Neuronal stem cell (in vitro differentiated cells): ENCODE results near the gene NNMT.

ENCODE experiments used
- DNase-seq: peaks from one replicate; pipeline ENCODE4 v3.0.0-alpha.2; 2013; ENCODE audit warnings: low spot score
- H2AFZ ChIP-seq: one replicate; pipeline ENCODE4 v1.6.1; 2013; ENCODE audit warnings: mild to moderate bottlenecking, low read length, inconsistent platforms
- H2AK5ac ChIP-seq: 2 replicates; pipeline ENCODE4 v1.6.1; 2013; ENCODE audit warnings: low read depth, mild to moderate bottlenecking, inconsistent platforms, low read length, moderate library complexity, mixed read lengths
- H2BK120ac ChIP-seq: 2 replicates; pipeline ENCODE4 v1.6.1; 2013; ENCODE audit warnings: low read depth, mild to moderate bottlenecking, inconsistent platforms, low read length, moderate library complexity, mixed read lengths
- H2BK12ac ChIP-seq: one replicate; pipeline ENCODE4 v1.6.1; 2013; ENCODE audit warnings: low read length, inconsistent platforms
- H2BK15ac ChIP-seq: 2 replicates; pipeline ENCODE4 v1.6.1; 2013; ENCODE audit warnings: mild to moderate bottlenecking, low read length, inconsistent platforms, mixed read lengths
- H2BK5ac ChIP-seq: one replicate; pipeline ENCODE4 v1.6.1; 2013; ENCODE audit warnings: inconsistent platforms, mild to moderate bottlenecking, low read length, moderate library complexity
- H3K14ac ChIP-seq: one replicate; pipeline ENCODE4 v1.6.1; 2013; ENCODE audit warnings: low read length, inconsistent platforms
- H3K18ac ChIP-seq: 2 replicates; pipeline ENCODE4 v1.6.1; 2013; ENCODE audit warnings: low read length, inconsistent platforms
- H3K23ac ChIP-seq: 2 replicates; pipeline ENCODE4 v1.6.1; 2013; ENCODE audit warnings: low read depth, mild to moderate bottlenecking, mixed read lengths, low read length, inconsistent platforms; ENCODE audit not compliant: poor library complexity
- H3K27ac ChIP-seq: replicated peaks from 3 replicates; pipeline ENCODE4 v1.5.1; 2013; ENCODE audit warnings: low read length, inconsistent platforms
- H3K27me3 ChIP-seq, 3 experiments: 2 replicates each; pipeline ENCODE4 v1.6.1; 2013; ENCODE audit warnings: low read length in 3 of 3, mild to moderate bottlenecking in 2 of 3, inconsistent platforms in 1 of 3, low read depth in 1 of 3, mixed read lengths in 1 of 3, moderate library complexity in 1 of 3; ENCODE audit not compliant: control insufficient read depth in 3 of 3, insufficient read depth in 3 of 3
- H3K36me3 ChIP-seq, 2 donors: replicated peaks in 1 of 2; 2 replicates each; pipeline ENCODE4 v1.6.1; 2013; ENCODE audit warnings: low read length in 2 of 2; ENCODE audit not compliant: control insufficient read depth in 2 of 2, insufficient read depth in 2 of 2
- H3K4ac ChIP-seq: 2 replicates; pipeline ENCODE4 v1.6.1; 2013; ENCODE audit warnings: inconsistent platforms, mild to moderate bottlenecking, low read length, moderate library complexity
- H3K4me1 ChIP-seq, 2 donors: 1 replicate in 1 of 2; 2 replicates in 1 of 2; pipeline ENCODE4 v1.6.1; 2013; ENCODE audit warnings: low read length in 2 of 2, low read depth in 1 of 2; ENCODE audit not compliant: control insufficient read depth in 2 of 2, insufficient read depth in 1 of 2
- H3K4me2 ChIP-seq: one replicate; pipeline ENCODE4 v1.6.1; 2013; ENCODE audit warnings: mild to moderate bottlenecking, low read length, inconsistent platforms; ENCODE audit not compliant: insufficient read depth, poor library complexity, severe bottlenecking
- H3K4me3 ChIP-seq, 2 donors: 2 replicates each; pipeline ENCODE4 v1.5.1; 2013; ENCODE audit warnings: low read length in 2 of 2, mild to moderate bottlenecking in 2 of 2, inconsistent platforms in 1 of 2, moderate library complexity in 1 of 2
- H3K79me1 ChIP-seq: one replicate; pipeline ENCODE4 v1.6.1; 2013; ENCODE audit warnings: low read depth, mild to moderate bottlenecking, inconsistent platforms, low read length, moderate library complexity
- H3K9ac ChIP-seq: one replicate; pipeline ENCODE4 v1.6.1; 2013; ENCODE audit warnings: mild to moderate bottlenecking, low read depth, low read length, inconsistent platforms; ENCODE audit not compliant: poor library complexity
- H3K9me3 ChIP-seq, 2 donors: replicated peaks in 1 of 2; 2 replicates each; pipeline versions ENCODE3 to v1.6.1; 2013; ENCODE audit warnings: low read length in 2 of 2, mild to moderate bottlenecking in 2 of 2, inconsistent platforms in 1 of 2, low read depth in 1 of 2, mixed read lengths in 1 of 2, moderate library complexity in 1 of 2; ENCODE audit not compliant: control insufficient read depth in 2 of 2, insufficient read depth in 1 of 2
- H4K8ac ChIP-seq: one replicate; pipeline ENCODE4 v1.6.1; 2013; ENCODE audit warnings: low read depth, mild to moderate bottlenecking, inconsistent platforms, low read length, moderate library complexity
- H4K91ac ChIP-seq: one replicate; pipeline ENCODE4 v1.6.1; 2013; ENCODE audit warnings: low read length, low read depth, mild to moderate bottlenecking, inconsistent platforms; ENCODE audit not compliant: poor library complexity
- WGBS, 2 donors: extraction: QIAGEN DNeasy Blood & Tissue Kit; methylation state at CpG; one replicate each; pipeline ENCODE4 v1.1.7; 2013; ENCODE audit warnings: missing lambda C conversion rate in 2 of 2, mixed read lengths in 1 of 2; ENCODE audit not compliant: insufficient read length in 2 of 2, insufficient replicate concordance in 1 of 2; ENCODE audit errors: extremely low coverage in 2 of 2; 5-methylcytosine and 5-hydroxymethylcytosine counted together

Gene NNMT

DNA sequence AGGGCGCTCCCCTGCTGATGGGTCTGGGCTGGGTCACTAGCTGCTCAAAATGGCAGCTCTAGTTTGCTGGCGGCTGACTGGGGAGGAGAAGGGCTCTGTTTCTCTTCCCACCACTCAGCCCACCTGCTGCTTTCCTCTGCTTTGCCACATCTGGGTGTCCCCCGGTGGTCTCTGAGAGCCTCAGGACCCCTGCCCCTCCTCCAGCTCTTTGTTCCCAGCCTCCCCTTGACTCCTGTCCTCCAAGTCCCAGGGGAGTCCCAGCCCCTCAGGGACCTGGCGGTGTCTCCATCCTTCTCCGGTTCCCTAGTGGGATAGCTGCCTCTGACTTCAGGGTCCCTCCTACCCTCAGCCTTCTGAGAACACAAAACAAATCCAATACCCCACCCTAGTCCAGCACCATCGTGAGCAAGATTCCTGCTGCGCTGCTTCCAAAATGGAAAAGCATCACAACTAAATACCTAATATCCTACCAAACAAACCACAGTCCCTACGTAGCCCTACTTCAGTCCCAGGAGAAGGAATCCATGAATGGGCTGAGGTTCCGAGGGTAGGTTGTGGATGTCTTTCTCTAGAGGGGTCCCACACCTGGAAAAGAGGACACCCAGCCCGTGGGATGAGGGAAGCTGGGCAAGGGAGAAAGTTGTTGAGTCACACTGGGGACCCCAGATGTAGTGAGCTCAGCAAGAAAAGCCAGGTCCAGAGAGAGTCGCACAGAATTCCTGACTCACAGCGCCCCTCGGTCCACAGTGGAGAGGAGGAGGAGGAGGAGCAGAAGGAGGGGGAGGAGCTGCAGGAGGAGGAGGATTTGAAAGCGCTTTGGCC lies 45.0 kb upstream of the NNMT start:
- no peak overlapping the region for H2AFZ ChIP-seq
- H3K14ac ChIP-seq: no peak overlapping the region
- DNase-seq: no peak
- no peak overlapping the region for H2BK120ac ChIP-seq
- H4K8ac ChIP-seq: no peak overlapping the region
- H3K23ac ChIP-seq: no peak overlapping the region
- H3K36me3 ChIP-seq: peaks cover 12 to 58% of the 10 kb centered on the region in 2 donors
- H3K9ac ChIP-seq: no peak overlapping the region
- H3K27ac ChIP-seq: peak overlapping the region; percentile 8
- H3K4me3 ChIP-seq: no peak overlapping the region
- H3K4me2 ChIP-seq: no peak overlapping the region
- peak overlapping the region; percentile 62 for H3K18ac ChIP-seq
- H2AK5ac ChIP-seq: peak overlapping the region; percentile 20
- no peak overlapping the region for H3K4ac ChIP-seq
- no peak overlapping the region for H2BK15ac ChIP-seq
- H3K9me3 ChIP-seq: no peaks in the 10 kb centered on the region
- no CpG with 5 or more reads among the region's 14 CpGs for WGBS, 2 donors
- H3K4me1 ChIP-seq: peaks cover 25 to 31% of the 10 kb centered on the region in 2 donors
- no peak overlapping the region for H4K91ac ChIP-seq
- no peaks in the 10 kb centered on the region for H3K79me1 ChIP-seq
- H2BK12ac ChIP-seq: no peak overlapping the region
- no peaks in the 10 kb centered on the region for H3K27me3 ChIP-seq
- H2BK5ac ChIP-seq: no peak overlapping the region

DNA sequence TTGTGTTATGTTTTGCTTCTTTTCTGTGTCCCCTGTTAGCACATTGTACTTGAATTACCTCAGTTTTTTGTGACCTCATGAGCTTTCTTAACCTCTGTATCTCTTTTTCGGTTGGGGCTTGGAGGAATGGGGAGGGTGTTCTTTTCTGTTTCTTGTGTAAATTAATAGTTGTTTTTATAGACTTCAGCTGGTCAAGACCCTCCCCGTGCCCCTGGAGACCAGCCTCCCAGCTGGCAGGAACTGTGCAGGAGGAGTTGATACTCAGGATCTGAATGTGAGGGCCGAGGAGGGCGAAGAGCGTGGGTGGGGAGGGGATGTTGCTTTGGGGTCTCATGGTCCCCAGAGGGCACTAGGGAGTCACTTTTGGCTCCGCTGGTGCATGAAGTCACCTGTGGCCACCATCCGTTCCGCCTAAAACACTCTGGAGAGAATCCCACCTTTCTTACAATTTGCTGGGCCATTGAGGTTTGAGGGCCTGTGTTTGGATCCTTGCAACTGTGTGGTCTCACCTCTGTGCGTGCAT lies 44.3 kb upstream of the NNMT start:
- H2BK5ac ChIP-seq: no peak overlapping the region
- no peaks in the 10 kb centered on the region for H3K27me3 ChIP-seq
- no peak for DNase-seq
- H2BK12ac ChIP-seq: no peak overlapping the region
- no peak overlapping the region for H3K9ac ChIP-seq
- H2BK15ac ChIP-seq: no peak overlapping the region
- H3K4ac ChIP-seq: no peak overlapping the region
- no peak overlapping the region for H3K23ac ChIP-seq
- H2BK120ac ChIP-seq: no peak overlapping the region
- no peaks in the 10 kb centered on the region for H3K9me3 ChIP-seq
- H3K4me2 ChIP-seq: no peak overlapping the region
- H3K27ac ChIP-seq: peak overlapping the region; percentile 25
- H4K91ac ChIP-seq: no peak overlapping the region
- H2AFZ ChIP-seq: no peak overlapping the region
- no peak overlapping the region for H4K8ac ChIP-seq
- no peak overlapping the region for H3K14ac ChIP-seq
- no peak overlapping the region for H3K18ac ChIP-seq
- WGBS, 2 donors: no CpG with 5 or more reads among the region's 9 CpGs
- peaks cover 12 to 51% of the 10 kb centered on the region in 2 donors for H3K36me3 ChIP-seq
- no peak overlapping the region for H3K4me3 ChIP-seq
- H3K79me1 ChIP-seq: no peaks in the 10 kb centered on the region
- H3K4me1 ChIP-seq: peaks cover 32 to 37% of the 10 kb centered on the region in 2 donors
- no peak overlapping the region for H2AK5ac ChIP-seq

DNA sequence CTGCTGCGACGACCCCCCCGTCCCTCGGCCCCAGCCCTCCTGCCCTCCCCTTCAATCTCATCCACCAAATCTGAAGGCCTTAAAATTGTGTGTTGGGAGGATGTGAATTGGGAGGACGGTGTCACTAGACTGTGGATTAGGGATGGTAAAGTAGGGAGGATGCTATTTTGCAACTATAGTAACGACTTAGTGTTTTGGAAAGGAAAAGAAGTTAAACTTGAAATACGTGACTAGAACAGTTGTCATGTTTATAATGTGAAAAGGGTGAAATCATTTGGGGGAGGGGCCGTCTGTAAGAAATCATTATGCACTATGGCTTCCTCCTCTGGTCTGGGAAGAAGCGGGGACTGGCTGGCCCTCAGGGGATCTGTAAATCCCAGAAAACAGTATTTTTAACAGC lies 43.4 kb upstream of the NNMT start:
- H3K4me1 ChIP-seq: peaks cover 38 to 43% of the 10 kb centered on the region in 2 donors
- H3K27ac ChIP-seq: no peak overlapping the region
- H2AK5ac ChIP-seq: no peak overlapping the region
- no peak overlapping the region for H3K9ac ChIP-seq
- H3K4ac ChIP-seq: no peak overlapping the region
- no peak overlapping the region for H3K14ac ChIP-seq
- H3K36me3 ChIP-seq: peaks cover 9 to 42% of the 10 kb centered on the region in 2 donors
- H2BK5ac ChIP-seq: no peak overlapping the region
- no peaks in the 10 kb centered on the region for H3K79me1 ChIP-seq
- no peak overlapping the region for H2BK120ac ChIP-seq
- H3K9me3 ChIP-seq: no peaks in the 10 kb centered on the region
- no peak overlapping the region for H4K91ac ChIP-seq
- no peak overlapping the region for H3K4me2 ChIP-seq
- 100% methylated on average over 1 of the region's 9 CpGs; no CpG with 5 or more reads in 1 of the 2 donors for WGBS, 2 donors
- no peaks in the 10 kb centered on the region for H3K27me3 ChIP-seq
- H2BK12ac ChIP-seq: no peak overlapping the region
- H3K23ac ChIP-seq: no peak overlapping the region
- H2AFZ ChIP-seq: no peak overlapping the region
- H3K4me3 ChIP-seq: no peak overlapping the region
- no peak overlapping the region for H4K8ac ChIP-seq
- DNase-seq: no peak
- peak overlapping the region; percentile 49 for H3K18ac ChIP-seq
- no peak overlapping the region for H2BK15ac ChIP-seq

DNA sequence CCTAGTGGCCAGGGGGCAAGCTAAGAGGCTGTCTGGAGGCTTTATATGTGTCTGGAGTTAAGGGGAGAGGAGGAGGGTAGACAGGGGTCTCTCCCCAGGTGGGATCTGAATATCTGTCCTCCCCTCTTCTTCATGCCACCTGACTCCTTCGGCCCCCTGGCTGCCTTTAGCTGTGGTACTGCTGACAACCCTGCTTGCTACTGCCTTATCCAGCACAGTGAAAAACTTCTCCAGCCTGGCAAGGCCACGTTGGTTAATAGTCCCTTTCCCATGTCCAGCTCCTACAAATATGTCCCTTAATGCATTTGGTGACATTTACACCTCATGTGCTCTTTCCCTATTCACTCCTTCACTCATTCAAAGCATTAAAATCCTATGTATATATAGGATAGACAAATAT lies 42.4 kb upstream of the NNMT start:
- Histone ChIP-seq H4K91ac (no peak overlapping the region), H3K36me3 (peaks cover 6 to 34% of the 10 kb centered on the region in 2 donors), H2BK120ac (no peak overlapping the region), H3K9me3 (no peaks in the 10 kb centered on the region), H2AFZ (no peak overlapping the region), H3K4me1 (peaks cover 46 to 51% of the 10 kb centered on the region in 2 donors), H2BK15ac (no peak overlapping the region), H4K8ac (no peak overlapping the region), H2BK12ac (no peak overlapping the region), H3K27me3 (no peaks in the 10 kb centered on the region), H3K9ac (no peak overlapping the region), H3K4me2 (no peak overlapping the region), H3K4me3 (no peak overlapping the region), H2AK5ac (peak overlapping the region; percentile 58), H3K18ac (peak overlapping the region; percentile 50), H2BK5ac (no peak overlapping the region), H3K4ac (no peak overlapping the region), H3K14ac (no peak overlapping the region), H3K79me1 (no peaks in the 10 kb centered on the region), H3K23ac (no peak overlapping the region), H3K27ac (no peak overlapping the region)
- no peak for DNase-seq
- WGBS, 2 donors: no CpG with 5 or more reads among the region's 2 CpGs
